SJCRH30 (cell line): ENCODE data around the gene ALG9. TPM values are rescaled to one million over a fixed set of nuclear protein-coding genes. Genes with fewer than 3 reads are reported as not detected.

ENCODE experiments used
- DNase-seq, 2 experiments: peaks; one replicate each; pipeline ENCODE4 v3.0.0-alpha.2; 2015 to 2020
- H3K27ac ChIP-seq: fragments of 250-450 bp; sonication (Bioruptor Pico); 2 replicates; pipeline ENCODE4 v1.5.1; 2020; ENCODE audit warnings: mild to moderate bottlenecking, moderate library complexity
- H3K27me3 ChIP-seq: fragments of 250-450 bp; sonication (Bioruptor Pico); 2 replicates; pipeline ENCODE4 v1.5.1; 2020; ENCODE audit warnings: mild to moderate bottlenecking, moderate library complexity
- H3K36me3 ChIP-seq: fragments of 250-450 bp; sonication (Bioruptor Pico); 2 replicates; pipeline ENCODE4 v1.5.1; 2020; ENCODE audit warnings: mild to moderate bottlenecking, moderate library complexity
- H3K4me1 ChIP-seq: fragments of 250-450 bp; sonication (Bioruptor Pico); 2 replicates; pipeline ENCODE4 v1.5.1; 2020; ENCODE audit warnings: mild to moderate bottlenecking, moderate library complexity
- H3K4me3 ChIP-seq: fragments of 250-450 bp; sonication (Bioruptor Pico); 2 replicates; pipeline ENCODE4 v1.5.1; 2020; ENCODE audit warnings: mild to moderate bottlenecking, moderate library complexity
- H3K9me3 ChIP-seq: fragments of 250-450 bp; sonication (Bioruptor Pico); replicated peaks from 2 replicates; pipeline ENCODE4 v1.5.1; 2020; ENCODE audit warnings: mild to moderate bottlenecking, moderate library complexity
- total RNA-seq: library from RNA; depleted of rRNA; stranded (reverse); fragments of >200 nt; shearing (Covaris generic); gene quantifications from 2 replicates; pipeline ENCODE4 v1.2.3, GENCODE V29; 2014; rRNA removed

Gene ALG9
- total RNA-seq, 1 experiment from 2014 or later = 31.4 TPM

- Histone ChIP-seq H3K36me3 (no peaks in the 10 kb centered on the region), H3K27ac (peak overlapping the region; percentile 80), H3K4me1 (peaks cover 19% of the 10 kb centered on the region), H3K9me3 (no peaks in the 10 kb centered on the region), H3K4me3 (no peak overlapping the region), H3K27me3 (no peaks in the 10 kb centered on the region)
- DNase-seq = no peak
These were observed 134.5 kb downstream of the ALG9 start for GRCh38 chr11:111736621-111737443.

Other genes starting within 250 kb of the ALG9 start
- gene PPP2R1B, start 105.2 kb downstream of the ALG9 start, total RNA-seq = 29.8 and 35.4 TPM in 2 replicates
- 0.77 and 1.2 TPM in 2 replicates for gene FDXACB1, start 7.6 kb upstream of the ALG9 start, total RNA-seq
- 23.1 and 23.9 TPM in 2 replicates for gene CFAP68, start 8.0 kb upstream of the ALG9 start, total RNA-seq
- 3.4 and 4.1 TPM in 2 replicates for gene CRYAB, start 40.2 kb upstream of the ALG9 start, total RNA-seq
- gene HSPB2, start 41.2 kb upstream of the ALG9 start, total RNA-seq = 1.0 and 1.5 TPM in 2 replicates
- 0.53 and 1.4 TPM in 2 replicates for gene C11orf52, start 47.3 kb upstream of the ALG9 start, total RNA-seq
- gene DIXDC1, start 65.8 kb upstream of the ALG9 start, total RNA-seq = 6.8 and 7.3 TPM in 2 replicates
- 48.4 and 52.3 TPM in 2 replicates for gene DLAT, start 153.8 kb upstream of the ALG9 start, total RNA-seq
- 0.99 and 1.4 TPM in 2 replicates for gene PIH1D2, start 202.4 kb upstream of the ALG9 start, total RNA-seq
- gene NKAPD1, start 202.7 kb upstream of the ALG9 start, total RNA-seq = 19.5 and 22.9 TPM in 2 replicates
- 48.2 and 64.5 TPM in 2 replicates for gene TIMM8B, start 215.2 kb upstream of the ALG9 start, total RNA-seq
- 90.3 and 98.1 TPM in 2 replicates for gene SDHD, start 215.3 kb upstream of the ALG9 start, total RNA-seq